GM18870 (cell line): ENCODE data around the gene SNRPA1.
"Not testable (repeated sequence)": the region's sequence is repeated elsewhere in the genome, so short reads cannot be mapped to it uniquely, and the experiment has no call there.

Source experiments
- ATAC-seq: cut with Tn5 transposase; IDR thresholded peaks from one replicate; pipeline ENCODE4 v1.9.1; 2021; ENCODE audit warnings: moderate library complexity; ENCODE audit not compliant: unreplicated experiment

The SNRPA1 gene

DNA sequence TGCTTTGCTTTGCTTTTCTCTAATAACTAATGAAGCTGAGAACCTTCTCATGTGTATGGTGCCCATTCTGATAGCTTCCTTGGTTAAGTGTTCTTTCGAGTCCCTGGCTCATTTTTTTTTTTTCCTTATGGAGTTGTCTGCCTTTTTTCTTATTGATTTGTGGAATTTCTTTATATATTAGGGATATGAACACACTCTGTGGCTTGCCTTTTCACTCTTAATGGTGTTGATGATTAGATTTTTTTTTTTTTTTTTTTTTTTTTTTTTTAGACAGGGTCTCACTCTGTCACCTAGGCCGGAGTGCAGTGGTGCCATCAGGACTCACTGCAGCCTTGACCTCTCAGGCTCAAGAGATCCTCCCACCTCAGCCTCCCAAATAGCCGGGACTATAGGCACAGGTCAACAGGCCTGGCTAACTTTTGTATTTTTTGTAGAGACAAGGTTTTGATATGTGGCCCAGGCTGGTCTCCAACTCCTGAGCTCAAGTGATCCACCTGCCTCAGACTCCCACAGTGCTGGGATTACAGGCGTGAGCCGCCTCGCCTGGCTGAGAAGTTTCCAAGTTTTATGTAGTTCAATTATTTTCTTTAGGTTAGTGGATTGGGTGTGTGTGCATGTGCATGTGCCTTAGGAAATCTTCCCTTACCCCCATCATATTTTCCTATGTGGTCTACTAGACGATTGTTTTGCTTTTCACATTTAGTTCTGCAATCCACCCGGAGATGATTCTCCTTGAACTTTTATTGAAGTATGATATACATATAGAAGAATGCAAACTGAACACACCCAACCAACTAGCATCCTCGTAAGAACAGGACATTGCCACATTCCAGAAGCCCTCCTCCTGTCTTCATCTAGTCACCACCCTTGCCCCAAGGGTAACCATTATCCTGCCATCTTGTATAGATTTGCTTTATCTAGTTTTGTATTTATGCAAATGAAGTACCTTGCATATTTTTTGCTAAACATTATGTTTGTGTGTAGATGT is 1.7 kb upstream of the SNRPA1 start:
- no peak for ATAC-seq

DNA sequence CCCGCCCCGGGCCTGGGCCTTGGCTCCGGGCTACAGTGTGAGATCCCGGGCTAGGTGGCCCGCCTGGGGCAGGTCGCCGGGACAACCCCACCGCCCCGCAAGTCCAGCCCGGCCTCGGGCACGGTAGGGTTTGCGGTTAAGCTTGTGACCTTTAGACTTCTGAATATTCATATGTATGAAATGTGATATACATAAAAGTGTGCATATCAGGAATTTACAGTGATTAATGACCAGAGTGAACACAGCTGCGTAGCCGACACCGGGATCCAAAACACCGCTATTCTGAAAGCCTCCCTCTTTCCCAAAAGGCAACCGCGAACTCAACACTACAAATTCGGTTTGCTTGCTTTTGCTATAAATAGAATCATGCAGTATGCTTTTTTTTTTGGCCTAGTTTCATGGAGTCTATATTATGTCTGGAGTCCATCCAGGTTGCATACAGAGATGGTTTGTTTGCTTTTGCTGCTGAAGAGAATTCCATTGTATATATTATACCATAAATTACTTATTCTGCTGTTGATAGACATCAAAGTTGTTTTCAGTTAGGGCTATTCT is 636 bp upstream of the SNRPA1 start:
- ATAC-seq: no peak

DNA sequence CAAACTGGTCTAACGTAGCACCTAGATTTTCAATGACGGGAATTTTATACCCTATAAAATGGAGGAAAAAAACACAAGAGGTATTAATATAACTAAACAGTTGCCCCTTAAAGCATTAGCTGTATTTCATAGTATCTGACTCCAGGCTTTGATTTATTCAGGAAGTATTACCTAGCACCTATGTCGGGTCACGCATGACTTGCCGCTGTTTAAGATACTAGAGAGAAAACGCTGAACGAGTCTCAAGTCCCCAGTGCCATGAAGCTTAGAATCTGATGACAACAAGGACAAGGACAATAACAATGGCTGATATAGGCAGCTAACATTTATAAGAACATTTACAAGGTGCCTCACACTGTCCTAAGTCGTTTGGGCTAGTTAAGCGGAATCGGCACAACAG is 1.9 kb downstream of the SNRPA1 start:
- no peak for ATAC-seq

DNA sequence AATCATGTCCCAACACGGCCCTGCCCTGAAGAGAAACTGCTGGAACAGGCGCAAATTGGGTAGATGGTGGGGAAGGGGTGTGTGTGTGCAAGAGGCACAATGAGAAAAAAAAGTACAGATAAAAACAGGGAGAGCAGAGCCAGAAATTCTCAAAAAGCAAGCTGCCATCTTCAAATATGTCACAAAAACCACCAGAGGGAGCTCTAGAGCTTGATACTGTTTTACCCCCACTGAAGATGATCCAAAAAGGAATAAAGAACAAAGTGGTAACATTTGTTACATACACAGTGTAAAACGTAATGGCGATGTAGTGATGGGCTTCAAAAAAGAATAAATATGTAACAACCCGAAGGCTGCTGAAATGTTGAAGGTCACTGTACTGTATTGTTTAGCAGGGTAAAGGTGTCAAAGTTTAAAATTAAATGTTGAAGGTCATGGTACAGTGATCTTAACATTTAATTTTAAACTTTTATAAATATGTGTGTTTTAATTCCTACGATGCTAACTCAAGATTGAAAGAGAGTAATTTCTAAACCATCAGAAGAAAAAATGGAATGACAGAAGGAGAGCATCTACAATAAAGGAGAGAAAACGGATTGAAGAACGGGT is 6.0 kb downstream of the SNRPA1 start:
- no peak for ATAC-seq

DNA sequence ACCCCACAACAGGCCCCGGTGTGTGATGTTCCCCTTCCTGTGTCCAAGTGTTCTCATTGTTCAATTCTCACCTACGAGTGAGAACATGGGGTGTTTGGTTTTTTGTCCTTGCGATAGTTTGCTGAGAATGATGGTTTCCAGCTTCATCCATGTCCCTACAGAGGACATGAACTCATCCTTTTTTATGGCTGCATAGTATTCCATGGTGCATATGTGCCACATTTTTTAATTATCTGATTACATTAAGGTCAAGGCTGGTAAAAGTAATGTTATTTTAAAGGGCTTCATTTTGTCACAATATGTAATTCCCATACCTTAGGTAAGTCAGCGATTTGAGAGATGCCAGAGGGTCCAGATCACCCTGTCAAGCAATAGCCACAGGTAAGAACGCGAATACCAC is 7.7 kb downstream of the SNRPA1 start:
- ATAC-seq: not testable (repeated sequence)

DNA sequence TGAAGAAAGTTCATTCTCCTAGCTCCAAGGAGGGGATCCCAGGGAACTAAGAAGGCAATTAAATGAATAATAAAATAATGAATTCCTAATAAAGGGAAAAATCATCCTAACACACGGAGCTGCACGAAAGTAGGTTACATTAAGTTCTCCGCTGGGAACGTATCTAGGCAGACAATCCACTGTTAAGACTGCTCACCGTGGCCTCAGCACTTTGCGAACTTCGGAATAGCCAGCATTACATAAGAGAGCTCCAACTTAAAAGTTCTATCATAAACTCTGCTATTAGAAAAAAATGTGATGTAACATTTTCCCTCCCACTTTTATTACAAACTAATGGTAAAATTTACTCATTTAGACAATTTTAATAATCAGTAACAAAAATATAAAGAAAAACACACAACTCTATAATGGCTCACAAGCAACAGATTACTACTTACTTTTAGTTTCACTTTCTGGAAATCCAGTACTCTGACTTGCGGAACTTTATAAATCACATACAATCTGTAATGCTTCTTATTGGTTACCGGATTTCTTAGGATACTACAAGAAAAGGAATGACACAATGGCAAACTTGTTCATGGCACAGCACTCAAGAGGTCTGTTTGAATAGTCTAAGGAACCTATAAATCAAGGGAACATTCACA is 8.5 kb downstream of the SNRPA1 start:
- no peak for ATAC-seq

DNA sequence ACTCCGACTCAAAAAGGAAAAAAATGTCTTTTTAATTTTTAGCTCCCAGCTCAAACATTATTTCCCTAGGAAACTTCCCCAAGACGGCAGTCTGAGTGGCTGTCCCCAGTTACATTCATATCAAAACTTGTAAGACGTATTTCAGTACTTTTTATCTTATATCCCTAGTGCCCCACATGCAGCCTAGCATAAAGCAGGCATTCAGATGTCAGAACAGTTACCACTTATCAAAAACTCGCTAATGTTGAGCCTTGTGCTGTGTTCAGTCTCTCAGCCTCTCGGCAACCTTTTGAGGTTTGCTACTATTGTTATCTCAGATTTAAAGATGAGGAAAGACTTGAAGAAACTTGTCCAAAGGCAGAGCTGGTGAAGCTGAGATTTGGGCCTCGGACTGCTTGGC is 11.1 kb downstream of the SNRPA1 start:
- ATAC-seq: no peak

DNA sequence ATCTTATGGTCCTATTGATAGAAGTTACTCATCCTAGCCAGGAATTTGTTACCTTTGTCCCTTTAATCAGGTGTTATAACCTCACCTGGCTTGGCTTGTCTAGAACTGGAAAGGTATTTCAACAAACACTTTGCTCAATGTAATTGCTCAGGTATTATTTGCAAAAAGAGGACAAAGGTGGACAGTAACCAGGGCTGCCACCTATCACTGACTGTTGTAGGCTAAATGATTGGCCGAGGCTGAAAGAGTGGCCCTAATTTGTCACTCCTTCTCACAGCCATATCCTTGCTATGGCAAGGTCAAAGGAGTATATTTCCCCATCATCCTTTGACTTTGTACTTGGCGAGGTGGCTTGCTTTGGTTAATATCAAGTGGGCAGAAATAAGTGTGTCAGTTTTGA is 15.0 kb downstream of the SNRPA1 start:
- no peak for ATAC-seq

DNA sequence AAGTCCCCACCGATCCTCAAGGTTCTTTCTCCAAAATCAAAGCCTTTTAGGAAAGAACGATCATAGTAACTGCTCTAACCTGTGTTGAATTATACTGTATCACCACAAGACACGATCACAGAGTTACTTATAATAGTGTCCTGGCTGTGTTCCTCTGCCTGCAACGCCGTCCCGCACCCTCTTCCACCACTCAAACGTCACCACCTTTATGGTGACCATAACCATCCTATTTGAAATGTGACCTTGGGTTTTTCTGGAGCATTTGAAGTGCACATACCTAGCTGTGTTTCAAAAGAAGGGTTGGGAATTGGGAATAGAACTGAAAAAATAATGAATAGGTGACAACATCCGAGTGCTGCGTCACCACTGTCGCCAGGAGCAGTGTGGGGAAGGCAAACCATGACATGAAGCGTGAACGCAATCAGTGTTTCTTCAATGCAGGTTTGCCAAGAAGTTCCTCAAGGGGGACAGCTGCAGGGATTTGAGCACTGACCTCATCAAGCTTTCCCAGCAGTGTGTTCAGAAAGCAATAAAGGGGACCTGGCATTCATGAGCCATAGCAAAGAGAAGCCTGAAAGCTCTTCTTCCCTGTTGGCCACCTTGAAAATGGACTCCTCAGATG is 17.0 kb downstream of the SNRPA1 start:
- ATAC-seq: no peak

DNA sequence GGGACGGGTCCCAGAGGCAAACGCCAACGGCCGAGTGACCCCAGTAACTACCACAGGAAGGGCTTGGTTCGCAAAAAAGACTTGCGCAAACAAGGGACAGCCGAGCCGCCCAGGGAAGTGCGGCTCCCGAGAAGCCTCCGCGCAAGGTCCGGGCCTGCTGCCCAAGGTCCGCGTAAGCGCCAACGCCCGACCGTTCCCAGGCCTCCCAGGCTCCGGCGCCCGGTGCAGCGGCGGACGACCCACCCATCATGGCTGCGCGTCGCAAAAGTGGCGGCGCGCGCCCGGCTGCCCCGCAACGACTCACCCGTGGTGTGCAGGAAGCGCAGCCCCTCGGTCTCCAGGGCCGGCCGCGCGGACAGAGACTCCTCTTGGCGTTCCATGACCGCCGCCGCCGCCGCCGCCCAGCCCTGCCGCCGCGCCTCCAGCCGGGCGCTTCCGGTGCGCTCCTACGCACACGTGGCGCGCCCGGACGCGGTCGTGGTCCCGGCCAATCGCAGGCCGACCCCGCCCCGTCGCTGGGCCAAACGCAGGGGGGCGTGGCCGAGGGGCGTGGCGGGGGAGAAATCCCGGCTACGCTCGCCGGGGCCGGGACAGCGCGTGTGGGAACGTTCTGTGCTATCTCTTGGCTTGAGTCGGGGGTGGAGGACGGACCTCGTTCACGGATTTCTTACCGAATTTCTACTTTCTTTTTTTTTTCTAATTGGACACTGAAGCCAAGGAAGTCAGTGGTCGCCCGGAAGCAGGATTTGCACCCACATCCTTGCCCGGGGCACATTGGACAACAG is 17.8 kb downstream of the SNRPA1 start, which contains the start of gene SELENOS:
TSS of gene SELENOS (minus strand) at position 448 of the 785 bp plus-strand sequence. CDS start at position 380, 68 bp downstream.
- peak; percentile 54 for ATAC-seq

DNA sequence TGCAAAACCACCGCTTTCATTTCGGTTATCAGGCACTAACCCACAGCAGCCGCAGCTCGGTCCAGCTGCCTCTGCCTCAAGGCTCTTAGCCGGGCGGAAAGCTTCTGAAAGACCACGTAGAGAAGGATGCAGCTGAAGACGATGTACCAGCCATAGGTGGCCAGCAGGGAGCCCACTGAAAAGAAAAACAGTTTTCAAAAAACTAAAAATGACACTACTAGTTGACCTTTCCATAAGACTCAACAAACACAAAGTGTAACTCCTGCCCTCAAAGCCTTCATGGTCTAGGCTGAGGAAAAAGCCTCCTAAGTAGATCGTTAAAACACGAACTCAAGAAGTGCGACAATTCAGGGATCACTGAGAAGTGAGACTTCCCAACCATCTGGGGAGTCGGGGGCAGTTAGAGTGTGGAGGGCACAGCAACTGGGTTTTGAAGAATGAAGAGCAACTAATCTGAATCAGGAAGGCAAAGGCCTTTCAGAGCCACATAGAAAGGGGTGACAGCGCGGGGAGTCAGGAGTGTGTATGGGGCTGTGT is 18.5 kb downstream of the SNRPA1 start:
- ATAC-seq: peak; percentile 13

DNA sequence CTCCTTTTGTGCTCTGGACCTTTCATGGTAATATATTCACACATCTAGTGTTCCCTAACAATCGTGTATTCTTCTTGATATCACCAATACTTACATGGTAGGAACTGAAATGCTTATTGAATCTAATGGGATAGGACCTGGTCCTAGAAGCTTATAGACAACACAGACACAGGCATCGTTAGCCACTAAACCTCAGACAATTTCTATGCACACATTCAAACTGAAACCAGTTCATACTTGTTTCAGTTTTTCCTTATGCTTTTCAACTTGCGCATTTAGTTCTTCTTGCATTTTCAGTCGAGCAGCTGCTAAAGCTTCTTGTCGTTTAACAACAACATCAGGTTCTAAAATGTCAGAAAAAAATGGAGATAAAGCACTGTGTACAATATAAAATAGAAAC is 20.0 kb downstream of the SNRPA1 start:
- ATAC-seq: peak; percentile 48

DNA sequence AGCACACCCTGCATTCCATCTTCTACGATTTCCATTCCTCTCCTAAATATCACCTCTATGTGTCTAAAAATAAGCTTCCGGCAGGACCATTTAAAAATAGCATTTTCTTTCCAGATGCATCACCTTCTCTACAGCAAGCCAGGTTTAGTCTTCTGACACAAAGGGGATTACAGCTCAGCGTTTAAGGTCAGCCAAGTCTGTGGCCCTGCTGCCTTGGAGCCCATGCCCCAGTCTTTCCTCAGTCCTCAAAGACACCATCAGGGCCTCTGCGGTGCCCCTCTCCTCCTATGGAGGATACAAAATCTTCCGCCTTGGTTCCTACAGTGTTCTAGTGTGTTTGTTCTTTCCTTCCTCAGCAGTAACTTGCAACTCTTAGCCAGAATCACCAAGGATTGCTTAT is 21.5 kb downstream of the SNRPA1 start:
- no peak for ATAC-seq

DNA sequence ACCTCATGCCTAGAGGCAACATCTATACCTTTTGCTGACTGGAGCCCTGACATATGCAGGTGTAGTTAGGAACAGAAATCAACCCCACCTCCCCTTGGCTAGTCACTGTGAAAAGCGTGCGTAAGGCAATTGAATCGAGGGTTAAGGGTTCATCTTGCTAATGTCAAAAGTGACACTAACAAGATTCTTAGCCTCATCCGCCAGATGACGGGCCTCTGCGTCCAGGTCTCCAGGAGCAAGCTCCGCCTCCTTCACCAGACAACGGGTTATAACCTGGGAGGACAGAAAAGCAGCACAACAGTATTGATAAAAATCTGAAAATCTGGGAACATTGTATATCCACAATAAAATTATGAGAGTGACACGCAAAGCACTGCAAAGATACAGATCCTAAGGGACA is 22.5 kb downstream of the SNRPA1 start:
- ATAC-seq: no peak

DNA sequence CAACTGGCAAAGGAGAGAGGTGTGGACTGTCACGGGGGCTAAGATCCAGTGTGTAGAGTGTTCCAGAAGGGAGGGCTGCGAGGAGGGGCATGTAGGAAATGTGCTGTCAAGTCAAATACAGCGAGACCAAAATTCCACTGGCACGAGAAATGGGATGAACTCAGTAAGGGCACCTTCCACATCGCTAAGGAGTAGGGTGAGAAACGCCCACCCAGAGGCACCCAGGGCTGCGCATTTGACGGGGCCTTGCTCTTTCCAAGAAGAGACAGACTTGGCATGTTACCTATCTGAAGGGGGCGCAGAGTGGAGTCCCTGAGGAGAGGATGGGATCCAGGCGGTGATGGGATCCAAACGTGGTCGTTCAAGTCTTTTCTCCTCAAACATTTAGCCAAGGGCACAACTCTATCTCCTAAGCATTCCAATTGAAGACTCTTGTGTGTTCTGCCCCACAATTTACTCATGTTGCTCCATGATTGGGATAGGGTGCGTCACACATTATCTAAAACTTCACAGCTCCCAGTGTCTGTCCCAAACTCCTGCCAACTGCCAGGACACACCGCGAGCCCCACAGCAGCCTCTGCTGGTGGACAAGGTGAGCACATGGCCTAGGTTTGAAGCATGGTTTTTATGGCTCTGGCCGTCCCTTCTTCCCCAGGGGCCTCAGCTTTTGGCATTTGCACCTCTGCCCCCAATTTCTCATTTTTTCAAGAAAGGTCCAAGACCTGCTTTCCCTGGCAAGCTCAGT is 25.4 kb downstream of the SNRPA1 start:
- no peak for ATAC-seq

DNA sequence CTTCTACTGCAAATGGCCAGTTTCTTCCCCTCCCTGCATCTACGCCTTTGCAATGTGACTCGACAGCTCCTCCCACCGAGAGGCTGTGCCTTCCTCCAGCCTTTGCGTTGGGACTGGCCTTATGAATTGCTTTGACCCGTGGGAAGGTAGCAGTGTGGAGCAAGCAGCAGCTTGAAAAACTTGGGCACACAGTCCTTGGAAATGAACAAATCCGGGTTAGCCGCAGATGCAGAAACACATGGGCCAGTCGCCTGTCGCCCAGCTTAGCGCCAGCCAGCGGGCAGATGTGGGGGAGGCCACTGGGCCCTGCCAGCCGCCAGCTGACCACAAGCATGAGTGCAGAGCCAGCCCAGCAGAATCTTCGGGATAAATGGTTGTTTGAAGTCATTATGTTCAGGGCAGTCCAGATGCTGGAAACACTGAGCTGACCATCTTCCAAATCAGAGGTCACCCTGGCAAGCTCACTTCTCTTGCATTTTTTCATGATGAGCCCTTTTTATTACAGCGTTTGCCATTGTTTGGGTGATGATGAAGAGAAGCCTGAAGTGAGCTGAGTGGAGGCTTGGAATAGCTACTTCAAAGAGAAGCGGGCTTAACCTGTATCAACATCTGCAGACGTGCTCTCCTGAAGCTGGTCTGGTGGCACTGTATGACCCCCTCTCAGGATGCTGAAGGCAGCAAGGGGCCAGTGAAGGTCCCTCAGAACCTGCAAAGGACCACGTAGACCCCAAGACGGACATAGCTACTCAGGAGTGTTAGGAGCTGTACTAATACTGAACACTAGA is 27.5 kb downstream of the SNRPA1 start:
- no peak for ATAC-seq

DNA sequence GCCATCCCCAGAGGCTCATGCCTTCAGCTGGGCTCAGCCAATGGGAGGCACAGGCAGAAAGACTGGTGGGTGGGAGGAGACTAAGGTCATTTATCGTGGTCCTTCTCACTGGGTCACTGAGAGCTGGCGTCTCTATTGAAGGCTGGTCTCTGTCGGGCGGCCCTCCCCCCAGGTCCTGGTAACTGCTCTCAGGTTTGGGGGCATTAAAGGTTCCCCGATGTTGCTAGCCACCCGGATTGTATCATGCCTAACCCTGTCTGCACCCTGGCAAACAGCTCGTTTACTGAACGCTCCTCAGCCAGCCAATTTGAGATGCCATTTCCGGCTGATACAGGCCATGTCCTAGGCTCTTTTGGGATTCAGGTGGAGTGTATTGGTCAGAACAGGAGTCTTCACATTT is 28.3 kb downstream of the SNRPA1 start:
- ATAC-seq: no peak

DNA sequence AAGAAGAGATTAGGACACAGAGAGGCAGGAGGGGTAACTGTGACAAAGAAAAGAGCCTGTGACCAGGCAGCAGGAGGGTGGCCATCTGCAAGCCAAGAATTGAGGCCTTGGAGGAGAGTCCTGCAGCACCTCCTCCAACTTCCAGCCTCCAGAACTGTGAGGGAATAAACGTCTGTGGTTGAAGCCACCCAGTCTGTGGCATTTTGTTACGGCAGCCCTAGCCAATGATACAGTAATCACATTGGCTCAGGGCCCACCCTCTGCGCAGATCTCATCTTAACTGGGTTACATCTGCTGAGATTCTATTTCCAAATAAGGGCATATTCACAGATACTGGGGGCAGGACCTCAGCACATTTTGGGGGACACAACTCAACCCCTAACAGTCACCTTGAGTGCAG is 29.0 kb downstream of the SNRPA1 start:
- no peak for ATAC-seq
